ENCODE data around the gene BBS10.

BBS10 gene

DNA sequence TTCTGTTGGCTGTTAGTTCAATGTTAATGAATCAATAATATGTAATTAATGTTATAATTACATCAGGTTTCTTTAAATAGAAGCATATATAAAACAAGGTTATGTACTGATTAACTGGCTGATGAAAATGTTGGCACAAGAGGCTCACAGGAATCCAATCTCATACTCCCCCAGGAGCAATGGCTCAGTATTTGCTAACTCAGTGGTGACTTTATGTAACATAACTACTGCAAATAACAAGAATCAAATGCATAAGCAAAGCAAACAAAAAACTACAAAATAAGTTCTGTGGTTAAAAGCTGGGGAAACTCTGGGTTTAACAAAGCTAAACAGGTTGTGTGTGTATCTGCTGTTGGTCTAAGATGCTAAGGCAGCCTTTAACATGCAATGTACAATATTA, 27.7 kb upstream of the BBS10 start:
- Histone ChIP-seq H3F3A (ENCODE audit: control insufficient read depth, insufficient read depth) (no peaks in the 10 kb centered on the region), H3K27ac (ENCODE audit: low read depth, low read length) (no peak overlapping the region), H3K4me1 (ENCODE audit: control insufficient read depth, low read length) (no peaks in the 10 kb centered on the region), H3K9me3 (ENCODE audit: control insufficient read depth, insufficient read depth, low read length) (no peaks in the 10 kb centered on the region), H4K20me1 (ENCODE audit: control insufficient read depth, insufficient read depth, low read depth, low read length) (no peaks in the 10 kb centered on the region), H3K36me3 (ENCODE audit: control insufficient read depth, low read length) (peaks cover 17% of the 10 kb centered on the region), H3K79me2 (ENCODE audit: control insufficient read depth, low read length) (no peaks in the 10 kb centered on the region), H3K27me3 (ENCODE audit: control insufficient read depth, low read length) (no peaks in the 10 kb centered on the region), H3K9me2 (replicated peaks; ENCODE audit: control insufficient read depth, low read length) (no peaks in the 10 kb centered on the region), H3K4me2 (ENCODE audit: low read length) (no peak overlapping the region), H3K4me3 (ENCODE audit: low read length) (no peak overlapping the region)
- TF ChIP-seq, protein P1, sequence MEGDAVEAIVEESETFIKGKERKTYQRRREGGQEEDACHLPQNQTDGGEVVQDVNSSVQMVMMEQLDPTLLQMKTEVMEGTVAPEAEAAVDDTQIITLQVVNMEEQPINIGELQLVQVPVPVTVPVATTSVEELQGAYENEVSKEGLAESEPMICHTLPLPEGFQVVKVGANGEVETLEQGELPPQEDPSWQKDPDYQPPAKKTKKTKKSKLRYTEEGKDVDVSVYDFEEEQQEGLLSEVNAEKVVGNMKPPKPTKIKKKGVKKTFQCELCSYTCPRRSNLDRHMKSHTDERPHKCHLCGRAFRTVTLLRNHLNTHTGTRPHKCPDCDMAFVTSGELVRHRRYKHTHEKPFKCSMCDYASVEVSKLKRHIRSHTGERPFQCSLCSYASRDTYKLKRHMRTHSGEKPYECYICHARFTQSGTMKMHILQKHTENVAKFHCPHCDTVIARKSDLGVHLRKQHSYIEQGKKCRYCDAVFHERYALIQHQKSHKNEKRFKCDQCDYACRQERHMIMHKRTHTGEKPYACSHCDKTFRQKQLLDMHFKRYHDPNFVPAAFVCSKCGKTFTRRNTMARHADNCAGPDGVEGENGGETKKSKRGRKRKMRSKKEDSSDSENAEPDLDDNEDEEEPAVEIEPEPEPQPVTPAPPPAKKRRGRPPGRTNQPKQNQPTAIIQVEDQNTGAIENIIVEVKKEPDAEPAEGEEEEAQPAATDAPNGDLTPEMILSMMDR (IDR thresholded peaks at IDR 0.05; ENCODE audit: low read depth, low read length, poor library complexity, severe bottlenecking) = no peak
- TF ChIP-seq EZH2phosphoT487 (IDR thresholded peaks at IDR 0.05; ENCODE audit: borderline replicate concordance, low read length) = no peak

DNA sequence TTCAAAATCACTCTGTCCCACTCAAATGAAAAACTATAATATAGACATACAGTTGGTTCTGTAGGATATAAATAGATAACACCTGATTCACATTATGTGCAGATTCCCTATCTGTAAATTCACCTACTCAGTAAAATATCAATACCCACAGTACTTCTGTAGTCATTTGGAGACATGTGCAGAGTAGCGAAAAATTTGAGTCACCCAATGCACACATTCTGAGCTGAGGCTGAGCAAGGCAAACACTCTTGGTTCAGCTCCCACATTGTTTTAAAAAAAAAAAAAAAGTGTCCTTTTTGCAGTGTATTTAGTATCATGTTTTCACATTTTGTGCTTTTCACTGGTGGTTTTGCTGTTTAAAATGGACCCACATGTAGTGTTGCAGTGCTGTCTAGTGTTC, 27.3 kb upstream of the BBS10 start:
- peaks cover 17% of the 10 kb centered on the region for H3K36me3 ChIP-seq (ENCODE audit: control insufficient read depth, low read length)
- no peak overlapping the region for H3K27ac ChIP-seq (ENCODE audit: low read depth, low read length)
- TF ChIP-seq, protein P1 (IDR thresholded peaks at IDR 0.05; ENCODE audit: low read depth, low read length, poor library complexity, severe bottlenecking) = no peak
- TF ChIP-seq EZH2phosphoT487 (IDR thresholded peaks at IDR 0.05; ENCODE audit: borderline replicate concordance, low read length) = no peak
- H3K9me3 ChIP-seq (ENCODE audit: control insufficient read depth, insufficient read depth, low read length) = no peaks in the 10 kb centered on the region
- H3K27me3 ChIP-seq (ENCODE audit: control insufficient read depth, low read length) = no peaks in the 10 kb centered on the region
- no peaks in the 10 kb centered on the region for H3K9me2 ChIP-seq (replicated peaks; ENCODE audit: control insufficient read depth, low read length)
- H3K4me2 ChIP-seq (ENCODE audit: low read length) = no peak overlapping the region
- H3F3A ChIP-seq (ENCODE audit: control insufficient read depth, insufficient read depth) = no peaks in the 10 kb centered on the region
- no peaks in the 10 kb centered on the region for H3K4me1 ChIP-seq (ENCODE audit: control insufficient read depth, low read length)
- no peaks in the 10 kb centered on the region for H3K79me2 ChIP-seq (ENCODE audit: control insufficient read depth, low read length)
- no peaks in the 10 kb centered on the region for H4K20me1 ChIP-seq (ENCODE audit: control insufficient read depth, insufficient read depth, low read depth, low read length)
- H3K4me3 ChIP-seq (ENCODE audit: low read length) = no peak overlapping the region

DNA sequence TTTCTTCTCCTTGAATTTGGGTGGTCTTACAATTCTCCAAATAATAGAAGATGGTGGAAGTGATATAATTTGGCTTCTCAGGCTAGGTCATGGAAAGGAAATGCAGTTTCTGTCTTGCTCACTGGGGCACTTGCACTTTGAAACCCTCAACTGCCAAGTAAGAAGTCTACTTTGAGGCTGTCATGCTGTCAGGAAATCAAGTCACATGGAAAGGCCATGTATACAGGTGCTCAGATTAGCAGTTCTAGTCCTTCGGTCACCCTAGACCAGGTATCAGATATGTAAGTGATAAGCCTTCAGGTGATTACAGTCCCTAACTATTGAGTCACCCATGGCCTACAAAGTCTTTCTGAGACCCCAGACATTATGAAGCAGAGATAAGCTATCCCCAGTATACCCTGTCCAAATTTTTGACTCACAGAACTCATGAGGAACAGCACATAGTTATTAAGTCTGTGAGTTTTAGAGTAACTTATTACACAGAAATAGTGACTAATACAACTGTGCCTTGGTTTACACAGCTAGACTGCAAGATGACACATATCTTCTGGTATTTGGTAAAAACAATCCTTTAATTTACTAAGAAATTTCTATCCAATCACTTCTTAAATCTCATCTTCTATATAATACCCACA, 26.3 kb upstream of the BBS10 start:
- no peaks in the 10 kb centered on the region for H3K4me1 ChIP-seq (ENCODE audit: control insufficient read depth, low read length)
- H3K27ac ChIP-seq (ENCODE audit: low read depth, low read length) = no peak overlapping the region
- no peaks in the 10 kb centered on the region for H3K9me3 ChIP-seq (ENCODE audit: control insufficient read depth, insufficient read depth, low read length)
- TF ChIP-seq EZH2phosphoT487 (IDR thresholded peaks at IDR 0.05; ENCODE audit: borderline replicate concordance, low read length) = no peak
- TF ChIP-seq, protein P1 (IDR thresholded peaks at IDR 0.05; ENCODE audit: low read depth, low read length, poor library complexity, severe bottlenecking) = no peak
- H3K27me3 ChIP-seq (ENCODE audit: control insufficient read depth, low read length) = no peaks in the 10 kb centered on the region
- no peak overlapping the region for H3K4me2 ChIP-seq (ENCODE audit: low read length)
- H3K9me2 ChIP-seq (replicated peaks; ENCODE audit: control insufficient read depth, low read length) = no peaks in the 10 kb centered on the region
- no peaks in the 10 kb centered on the region for H4K20me1 ChIP-seq (ENCODE audit: control insufficient read depth, insufficient read depth, low read depth, low read length)
- no peaks in the 10 kb centered on the region for H3F3A ChIP-seq (ENCODE audit: control insufficient read depth, insufficient read depth)
- no peak overlapping the region for H3K4me3 ChIP-seq (ENCODE audit: low read length)
- H3K79me2 ChIP-seq (ENCODE audit: control insufficient read depth, low read length) = no peaks in the 10 kb centered on the region
- H3K36me3 ChIP-seq (ENCODE audit: control insufficient read depth, low read length) = peaks cover 14% of the 10 kb centered on the region

Data from DOHH2 (cell line).